ENCODE measurements around the gene RALGPS1.

The RALGPS1 gene

GRCh38 chr9:127084076-127085039, 169.8 kb downstream of the RALGPS1 start:
- DNase-seq, result no peak

GRCh38 chr9:127085186-127085585, 170.6 kb downstream of the RALGPS1 start:
- no peak for DNase-seq

GRCh38 chr9:127086771-127087170, 172.2 kb downstream of the RALGPS1 start:
- DNase-seq, result no peak

GRCh38 chr9:127087411-127087810, 172.8 kb downstream of the RALGPS1 start:
- no peak for DNase-seq

- DNase-seq, result no peak
Measured at GRCh38 chr9:127087836-127088235, 173.3 kb downstream of the RALGPS1 start.

GRCh38 chr9:127088724-127089615, 174.4 kb downstream of the RALGPS1 start:
- DNase-seq, result no peak

- no peak for DNase-seq
Measured at GRCh38 chr9:127089631-127090081, 175.1 kb downstream of the RALGPS1 start.

GRCh38 chr9:127090341-127090985, 175.9 kb downstream of the RALGPS1 start:
- DNase-seq, result no peak

GRCh38 chr9:127091526-127091925, 176.9 kb downstream of the RALGPS1 start:
- DNase-seq, result no peak

- no peak for DNase-seq
Measured at GRCh38 chr9:127092041-127092608, 177.5 kb downstream of the RALGPS1 start.

- no peak for DNase-seq
Measured at GRCh38 chr9:127093319-127094020, 178.9 kb downstream of the RALGPS1 start.

- no peak for DNase-seq
Measured at GRCh38 chr9:127095411-127095810, 180.8 kb downstream of the RALGPS1 start.

GRCh38 chr9:127096208-127096607, 181.6 kb downstream of the RALGPS1 start:
- no peak for DNase-seq

- no peak for DNase-seq
Measured at GRCh38 chr9:127097683-127098082, 183.1 kb downstream of the RALGPS1 start.

- DNase-seq, result no peak
Measured at GRCh38 chr9:127098916-127099553, 184.5 kb downstream of the RALGPS1 start.

GRCh38 chr9:127099664-127100063, 185.1 kb downstream of the RALGPS1 start:
- no peak for DNase-seq

- DNase-seq, result no peak
Measured at GRCh38 chr9:127102176-127102575, 187.6 kb downstream of the RALGPS1 start.

GRCh38 chr9:127102788-127103187, 188.2 kb downstream of the RALGPS1 start:
- DNase-seq, result no peak

- DNase-seq, result no peak
Measured at GRCh38 chr9:127104581-127105311, 190.2 kb downstream of the RALGPS1 start.

GRCh38 chr9:127105805-127106465, 191.4 kb downstream of the RALGPS1 start:
- DNase-seq, result no peak
